IPS-20b (cell line): ENCODE measurements around the gene MYO1A.

Experiments used
- H3K27ac ChIP-seq: one replicate; pipeline ENCODE4 v1.5.1; 2013; ENCODE audit warnings: low read length
- H3K27me3 ChIP-seq: 2 replicates; pipeline ENCODE4 v1.6.1; 2013; ENCODE audit warnings: mild to moderate bottlenecking, low read length, inconsistent platforms; ENCODE audit not compliant: insufficient read depth
- H3K36me3 ChIP-seq: 2 replicates; pipeline ENCODE4 v1.6.1; 2013; ENCODE audit warnings: low read depth, mild to moderate bottlenecking, inconsistent platforms, low read length, moderate library complexity; ENCODE audit not compliant: insufficient read depth
- H3K4me1 ChIP-seq: 2 replicates; pipeline ENCODE4 v1.6.1; 2013; ENCODE audit warnings: mild to moderate bottlenecking, control low read depth, inconsistent platforms, low read length, moderate library complexity; ENCODE audit not compliant: insufficient read depth
- H3K4me3 ChIP-seq: 2 replicates; pipeline ENCODE4 v1.5.1; 2013; ENCODE audit warnings: mild to moderate bottlenecking, low read length, inconsistent platforms
- H3K9ac ChIP-seq: 2 replicates; pipeline ENCODE4 v1.6.1; 2013; ENCODE audit warnings: low read depth, mild to moderate bottlenecking, inconsistent platforms, low read length, moderate library complexity
- H3K9me3 ChIP-seq: 2 replicates; pipeline ENCODE4 v1.6.1; 2013; ENCODE audit warnings: mild to moderate bottlenecking, low read depth, low read length, inconsistent platforms; ENCODE audit not compliant: insufficient read depth

MYO1A gene

DNA sequence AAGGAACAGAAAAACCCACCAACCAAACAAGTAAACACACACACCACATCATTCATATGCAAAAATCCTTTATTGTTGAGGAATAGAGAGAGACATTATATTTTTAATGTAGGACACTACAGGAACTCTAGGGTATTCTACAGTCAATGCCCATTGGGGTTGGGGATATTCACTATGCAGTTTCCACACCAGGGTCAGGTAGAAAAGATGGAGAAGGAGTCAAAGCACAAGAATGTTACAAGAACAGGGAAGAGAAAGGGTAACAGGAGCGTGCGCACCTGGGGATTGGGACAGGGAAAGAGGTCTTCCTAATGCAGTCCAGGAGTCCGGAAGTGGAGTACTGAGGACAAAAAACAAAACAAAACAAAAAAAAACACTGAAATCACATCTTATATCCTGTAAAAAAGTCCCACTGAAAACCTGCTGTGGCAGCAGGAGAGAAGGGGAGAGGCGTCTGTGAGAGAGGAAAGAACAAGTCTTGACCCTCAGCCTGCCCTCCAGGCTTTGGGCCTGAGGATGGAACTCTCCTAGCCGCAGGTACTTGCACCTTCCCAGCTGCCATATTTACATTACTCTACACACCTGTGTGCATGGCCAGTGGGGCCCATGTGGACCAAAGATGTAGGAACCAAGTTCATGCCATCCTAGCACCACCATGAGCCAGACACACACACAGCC, 39.8 kb downstream of the MYO1A start:
- Histone ChIP-seq H3K4me3 (peak overlapping the region; percentile 8; the same call in 1 of the 2 replicates), H3K36me3 (no peaks in the 10 kb centered on the region), H3K9ac (peak overlapping the region; percentile 8; the same call in 1 of the 2 replicates), H3K4me1 (peaks cover 30% of the 10 kb centered on the region), H3K9me3 (no peaks in the 10 kb centered on the region), H3K27ac (no peak overlapping the region), H3K27me3 (no peaks in the 10 kb centered on the region)

DNA sequence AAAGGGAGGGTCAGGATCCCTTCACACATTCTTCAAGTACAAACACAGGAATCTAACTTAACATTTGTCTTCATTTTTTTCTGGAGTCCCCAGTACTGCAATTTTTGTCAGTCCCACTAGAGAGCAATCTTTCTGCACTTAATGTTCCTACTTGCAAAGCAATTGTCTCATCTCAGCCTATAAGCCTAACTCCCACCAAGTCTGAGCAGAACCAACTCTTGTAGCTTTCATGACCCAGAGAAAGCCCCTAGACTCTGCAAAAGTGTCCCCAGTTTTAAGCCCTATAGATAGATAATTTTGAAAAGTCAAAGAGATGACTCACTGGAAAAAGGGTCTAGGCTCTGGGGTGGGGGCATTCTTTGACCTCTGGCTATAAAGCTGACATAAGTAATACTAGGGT, 41.8 kb downstream of the MYO1A start:
- H3K27me3 ChIP-seq, result no peaks in the 10 kb centered on the region
- no peak overlapping the region for H3K4me3 ChIP-seq
- H3K4me1 ChIP-seq, result peaks cover 30% of the 10 kb centered on the region
- no peak overlapping the region for H3K9ac ChIP-seq
- H3K27ac ChIP-seq, result no peak overlapping the region
- peaks cover 19% of the 10 kb centered on the region for H3K36me3 ChIP-seq
- H3K9me3 ChIP-seq, result no peaks in the 10 kb centered on the region

GRCh38 chr12:57006809-57007475, 43.0 kb downstream of the MYO1A start:
- Histone ChIP-seq H3K4me1 (peaks cover 30% of the 10 kb centered on the region), H3K36me3 (peaks cover 31% of the 10 kb centered on the region), H3K4me3 (peak overlapping the region; percentile 59; the same call in 1 of the 2 replicates), H3K9me3 (no peaks in the 10 kb centered on the region), H3K27ac (no peak overlapping the region), H3K9ac (peak overlapping the region; percentile 53; the same call in 1 of the 2 replicates), H3K27me3 (no peaks in the 10 kb centered on the region)

DNA sequence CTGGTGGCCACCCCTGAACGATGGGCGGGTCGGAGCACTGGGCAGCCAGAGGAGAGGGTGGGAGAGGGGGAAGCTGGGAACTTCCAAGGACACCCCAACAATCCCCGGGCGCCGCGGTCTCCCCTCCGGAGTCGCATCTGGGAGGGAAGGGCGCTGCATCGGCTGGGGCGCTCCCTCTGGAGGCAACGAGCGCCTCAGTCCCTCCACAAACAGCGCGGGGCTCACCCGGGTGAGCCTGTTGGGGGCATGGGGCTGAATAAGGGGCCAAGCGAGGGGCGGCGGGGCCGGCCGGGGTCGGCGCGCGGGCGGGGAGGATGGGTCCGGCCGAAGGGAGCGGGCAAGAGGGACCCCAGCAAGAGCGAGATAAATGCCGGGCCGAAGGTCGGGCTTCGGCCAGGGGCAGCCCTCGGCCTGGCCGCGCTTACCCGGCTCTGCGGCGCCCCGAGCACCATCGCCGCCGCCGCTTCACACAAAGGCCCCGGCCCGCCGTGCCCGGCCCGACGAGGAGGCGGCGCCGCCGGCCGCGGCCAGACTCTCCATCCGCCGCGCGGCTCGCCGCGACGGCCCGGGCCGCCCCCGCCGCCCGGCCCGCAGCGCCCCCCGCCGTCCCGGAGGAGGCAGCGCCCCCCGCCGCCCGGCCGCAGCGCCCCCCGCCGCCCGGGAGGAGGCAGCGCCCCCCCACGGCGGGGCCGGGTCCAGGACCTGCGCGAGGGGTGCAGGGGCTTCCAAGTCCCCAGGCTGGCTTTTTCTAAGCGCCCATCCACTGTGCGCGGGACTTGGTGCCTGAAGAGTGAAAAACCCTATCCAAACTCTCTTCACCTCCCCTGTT, 43.7 kb downstream of the MYO1A start, which contains the start of gene ZBTB39:
Gene ZBTB39, minus strand, starts transcription at position 567 of the 829 bp plus-strand sequence. CDS start 1,629 bp downstream, outside the sequence.
- Histone ChIP-seq H3K4me1 (peaks cover 25% of the 10 kb centered on the region; the same call in 1 of the 2 replicates), H3K27ac (peak within 1 kb of the TSS; percentile 37), H3K9ac (peak within 1 kb of the TSS; percentile 95), H3K4me3 (peak within 1 kb of the TSS; percentile 93), H3K27me3 (no peaks in the 10 kb centered on the region), H3K36me3 (peaks cover 37% of the 10 kb centered on the region), H3K9me3 (no peaks in the 10 kb centered on the region)

DNA sequence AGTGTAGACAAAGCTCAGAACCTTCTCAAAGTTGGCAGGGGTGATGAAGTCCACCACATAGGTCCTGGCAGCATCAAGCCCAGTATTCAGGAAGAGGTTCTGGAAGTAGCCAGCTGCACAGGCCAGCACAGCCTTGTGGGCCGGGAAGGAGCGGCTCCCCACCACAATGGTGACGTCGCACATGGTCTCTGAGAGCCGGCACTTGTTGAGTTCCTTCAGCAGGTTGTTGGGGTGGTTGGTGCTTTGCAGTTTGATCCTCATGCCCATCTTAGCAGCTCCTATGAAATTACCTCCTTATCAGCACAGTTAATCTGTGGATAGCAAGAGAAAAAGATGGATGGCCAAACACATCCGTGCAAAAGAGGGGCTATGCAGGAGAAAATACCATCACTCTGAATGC, 45.3 kb downstream of the MYO1A start:
- Histone ChIP-seq H3K4me3 (peak overlapping the region; percentile 93; the same call in 1 of the 2 replicates), H3K9me3 (no peaks in the 10 kb centered on the region), H3K9ac (no peak overlapping the region), H3K27me3 (no peaks in the 10 kb centered on the region), H3K27ac (no peak overlapping the region), H3K4me1 (peaks cover 12% of the 10 kb centered on the region; the same call in 1 of the 2 replicates), H3K36me3 (peaks cover 52% of the 10 kb centered on the region)

GRCh38 chr12:57003395-57003794, 46.5 kb downstream of the MYO1A start:
- no peak overlapping the region for H3K27ac ChIP-seq
- H3K27me3 ChIP-seq, result no peaks in the 10 kb centered on the region
- H3K9ac ChIP-seq, result no peak overlapping the region
- no peak overlapping the region for H3K4me3 ChIP-seq
- peaks cover 6% of the 10 kb centered on the region; the same call in 1 of the 2 replicates for H3K4me1 ChIP-seq
- H3K9me3 ChIP-seq, result no peaks in the 10 kb centered on the region
- peaks cover 62% of the 10 kb centered on the region for H3K36me3 ChIP-seq

DNA sequence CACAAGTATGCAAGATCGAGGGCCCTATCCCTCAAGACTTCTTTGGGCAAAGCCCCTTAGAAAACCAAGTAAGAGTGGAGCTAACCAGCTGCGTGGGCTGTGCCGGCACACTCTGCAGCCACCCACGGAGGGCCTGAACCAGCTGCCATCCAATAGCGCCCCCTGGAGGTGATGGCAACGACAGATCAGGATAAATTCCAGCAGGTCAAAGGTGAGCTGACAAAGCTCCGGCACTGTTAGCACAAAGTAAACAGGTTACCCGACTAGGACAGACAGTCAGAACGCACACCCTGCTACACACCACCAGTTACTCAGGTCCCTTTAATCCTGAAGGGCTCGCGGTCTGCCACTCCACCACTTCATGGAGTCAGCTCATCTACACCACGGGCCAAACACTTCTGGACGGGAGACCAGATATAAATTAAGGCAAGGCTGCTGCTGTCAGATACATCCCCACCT, 48.5 kb downstream of the MYO1A start:
- Histone ChIP-seq H3K27me3 (no peaks in the 10 kb centered on the region), H3K27ac (no peak overlapping the region), H3K4me3 (no peak overlapping the region), H3K9ac (no peak overlapping the region), H3K36me3 (peaks cover 62% of the 10 kb centered on the region), H3K9me3 (no peaks in the 10 kb centered on the region), H3K4me1 (peaks cover 6% of the 10 kb centered on the region; the same call in 1 of the 2 replicates)

GRCh38 chr12:57000393-57000792, 49.5 kb downstream of the MYO1A start:
- Histone ChIP-seq H3K4me1 (peaks cover 4% of the 10 kb centered on the region; the same call in 1 of the 2 replicates), H3K27me3 (no peaks in the 10 kb centered on the region), H3K9ac (no peak overlapping the region), H3K9me3 (no peaks in the 10 kb centered on the region), H3K27ac (no peak overlapping the region), H3K36me3 (peaks cover 62% of the 10 kb centered on the region), H3K4me3 (no peak overlapping the region)

- Histone ChIP-seq H3K4me1 (no peaks in the 10 kb centered on the region), H3K27me3 (no peaks in the 10 kb centered on the region), H3K9me3 (no peaks in the 10 kb centered on the region), H3K4me3 (no peak overlapping the region), H3K27ac (no peak overlapping the region), H3K36me3 (peaks cover 56% of the 10 kb centered on the region), H3K9ac (no peak overlapping the region)
Measured at GRCh38 chr12:56999456-56999855, 50.5 kb downstream of the MYO1A start.

GRCh38 chr12:56998981-56999380, 50.9 kb downstream of the MYO1A start:
- Histone ChIP-seq H3K27me3 (no peaks in the 10 kb centered on the region), H3K4me3 (no peak overlapping the region), H3K9me3 (no peaks in the 10 kb centered on the region), H3K27ac (no peak overlapping the region), H3K36me3 (peaks cover 51% of the 10 kb centered on the region), H3K9ac (no peak overlapping the region), H3K4me1 (no peaks in the 10 kb centered on the region)

GRCh38 chr12:56998316-56998715, 51.6 kb downstream of the MYO1A start:
- peaks cover 44% of the 10 kb centered on the region for H3K36me3 ChIP-seq
- H3K4me3 ChIP-seq, result no peak overlapping the region
- no peak overlapping the region for H3K27ac ChIP-seq
- no peaks in the 10 kb centered on the region for H3K9me3 ChIP-seq
- H3K27me3 ChIP-seq, result no peaks in the 10 kb centered on the region
- H3K9ac ChIP-seq, result no peak overlapping the region
- no peaks in the 10 kb centered on the region for H3K4me1 ChIP-seq
